Tibial artery (tissue), 4 donors: ENCODE measurements around the gene SAMD1.

ENCODE experiments used
- DNase-seq, 2 donors: peaks; one replicate each; pipeline ENCODE4 v3.0.0-alpha.2; 2019
- H3K27ac ChIP-seq, 2 donors: fragments of 200-600 bp; sonication (generic) in 1 of 2; 1 replicate in 1 of 2; 2 replicates in 1 of 2; pipeline ENCODE4 v1.5.1; 2018 to 2019; ENCODE audit warnings: mild to moderate bottlenecking in 1 of 2
- H3K27me3 ChIP-seq, 2 donors: fragments of 200-600 bp; sonication (generic) in 1 of 2; one replicate each; pipeline versions ENCODE4 v1.5.1 to v1.6.0; 2016 to 2019
- H3K36me3 ChIP-seq, 3 donors: fragments of 200-600 bp; sonication (generic) in 2 of 3; one replicate each; pipeline ENCODE4 v1.5.1; 2016 to 2019; ENCODE audit warnings: mild to moderate bottlenecking in 2 of 3
- H3K4me1 ChIP-seq, 4 donors: fragments of 200-600 bp; sonication (generic) in 2 of 4; 1 replicate in 3 of 4; 2 replicates in 1 of 4; pipeline ENCODE4 v1.5.1; 2016 to 2019
- H3K4me3 ChIP-seq, 2 donors: fragments of 200-600 bp; sonication (generic) in 1 of 2; 1 replicate in 1 of 2; 2 replicates in 1 of 2; pipeline ENCODE4 v1.5.1; 2018 to 2019; ENCODE audit warnings: mild to moderate bottlenecking in 2 of 2
- H3K9me3 ChIP-seq, 3 donors: fragments of 200-600 bp; sonication (generic) in 1 of 3; one replicate each; pipeline ENCODE4 v1.5.1; 2016 to 2019
- CTCF ChIP-seq, 2 experiments: fragments of 200-600 bp in 1 of 2; fragments of 450-650 bp in 1 of 2; IDR thresholded peaks; one replicate each; pipeline ENCODE4 v1.5.1; 2017 to 2019; ENCODE audit warnings: antibody characterized with exemption in 2 of 2, mild to moderate bottlenecking in 1 of 2, moderate library complexity in 1 of 2
- intact Hi-C: fragments of 100-400 bp; cut with DNase I; formaldehyde crosslinking; loops from one replicate; pipeline ENCODE4 v1.15.0; 2023; ENCODE audit warnings: low total_unique reads

The SAMD1 gene

GRCh38 chr19:14080887-14081796, 9.4 kb downstream of the SAMD1 start:
- Histone ChIP-seq H3K36me3 (no peaks in the 10 kb centered on the region), H3K27me3 (no peaks in the 10 kb centered on the region), H3K9me3 (no peaks in the 10 kb centered on the region), H3K4me3 (peak overlapping the region; percentile 66 to 86), H3K4me1 (peaks cover 0 to 27% (median 20%) of the 10 kb centered on the region in 4 donors), H3K27ac (peak overlapping the region; percentile 93 to 94)
- intact Hi-C loops, result loop anchor here (5.0 kb wide), 2 partner anchors 36 to 74 kb away; partner anchors contain the start of genes PRKACA and RFX1
- peak; percentile 98 to 100 for DNase-seq
- peak in 1 of 2 experiments; percentile 25 for TF ChIP-seq CTCF (IDR thresholded peaks at IDR 0.05)

- TF ChIP-seq CTCF (IDR thresholded peaks at IDR 0.05), result no peak
- H3K4me3 ChIP-seq, result no peak overlapping the region
- no peak overlapping the region for H3K27ac ChIP-seq
- DNase-seq, result no peak
- H3K9me3 ChIP-seq, result no peaks in the 10 kb centered on the region
- peaks cover 0 to 42% (median 34%) of the 10 kb centered on the region in 4 donors for H3K4me1 ChIP-seq
- intact Hi-C loops, result loop anchor here (10.0 kb wide), 1 partner anchor 294 kb away; no protein-coding TSS in a partner anchor
- no peaks in the 10 kb centered on the region for H3K27me3 ChIP-seq
- no peaks in the 10 kb centered on the region for H3K36me3 ChIP-seq
These were observed 12.1 kb downstream of the SAMD1 start for GRCh38 chr19:14078411-14078810.

GRCh38 chr19:14073925-14074838, 16.4 kb downstream of the SAMD1 start:
- H3K4me3 ChIP-seq, result peak overlapping the region; percentile 62 to 73
- H3K4me1 ChIP-seq, result peaks cover 0 to 40% (median 31%) of the 10 kb centered on the region in 4 donors
- peak in 1 of 2 donors; percentile 72 for DNase-seq
- TF ChIP-seq CTCF (IDR thresholded peaks at IDR 0.05), result no peak
- H3K27ac ChIP-seq, result peak overlapping the region; percentile 88 to 92
- intact Hi-C loops, result loop anchor here (5.0 to 10.0 kb wide), 2 partner anchors 63 to 289 kb away; partner anchors contain the start of gene ASF1B
- no peaks in the 10 kb centered on the region for H3K9me3 ChIP-seq
- no peaks in the 10 kb centered on the region for H3K27me3 ChIP-seq
- H3K36me3 ChIP-seq, result no peaks in the 10 kb centered on the region

- DNase-seq, result peak; percentile 62 to 86
- Histone ChIP-seq H3K27me3 (no peaks in the 10 kb centered on the region), H3K27ac (peak overlapping the region; percentile 88 to 92), H3K4me1 (peaks cover 0 to 40% (median 31%) of the 10 kb centered on the region in 4 donors), H3K9me3 (no peaks in the 10 kb centered on the region), H3K4me3 (peak overlapping the region; percentile 62 to 73), H3K36me3 (no peaks in the 10 kb centered on the region)
- TF ChIP-seq CTCF (IDR thresholded peaks at IDR 0.05), result peak in 1 of 2 experiments; percentile 94
- intact Hi-C loops, result loop anchor here (5.0 to 10.0 kb wide), 2 partner anchors 64 to 289 kb away; partner anchors contain the start of gene ASF1B
These were observed 17.2 kb downstream of the SAMD1 start for GRCh38 chr19:14073261-14073924.
